H54 (cell line): Measurements from ENCODE around the gene SEMA7A.

Experiments
- DNase-seq: peaks from one replicate; pipeline ENCODE4 v3.0.0; 2011; ENCODE audit warnings: low spot score, mixed read lengths; ENCODE audit not compliant: insufficient read length
- FAIRE-seq: peaks from 3 replicates; lab custom pipeline; 2011; peaks lifted over from hg19 to GRCh38; lab: Jason Lieb, UNC
- POLR2A ChIP-seq: IDR thresholded peaks from 2 replicates; pipeline ENCODE4 v1.6.1; 2011; ENCODE audit warnings: low read depth, mild to moderate bottlenecking, low read length

SEMA7A gene

DNA sequence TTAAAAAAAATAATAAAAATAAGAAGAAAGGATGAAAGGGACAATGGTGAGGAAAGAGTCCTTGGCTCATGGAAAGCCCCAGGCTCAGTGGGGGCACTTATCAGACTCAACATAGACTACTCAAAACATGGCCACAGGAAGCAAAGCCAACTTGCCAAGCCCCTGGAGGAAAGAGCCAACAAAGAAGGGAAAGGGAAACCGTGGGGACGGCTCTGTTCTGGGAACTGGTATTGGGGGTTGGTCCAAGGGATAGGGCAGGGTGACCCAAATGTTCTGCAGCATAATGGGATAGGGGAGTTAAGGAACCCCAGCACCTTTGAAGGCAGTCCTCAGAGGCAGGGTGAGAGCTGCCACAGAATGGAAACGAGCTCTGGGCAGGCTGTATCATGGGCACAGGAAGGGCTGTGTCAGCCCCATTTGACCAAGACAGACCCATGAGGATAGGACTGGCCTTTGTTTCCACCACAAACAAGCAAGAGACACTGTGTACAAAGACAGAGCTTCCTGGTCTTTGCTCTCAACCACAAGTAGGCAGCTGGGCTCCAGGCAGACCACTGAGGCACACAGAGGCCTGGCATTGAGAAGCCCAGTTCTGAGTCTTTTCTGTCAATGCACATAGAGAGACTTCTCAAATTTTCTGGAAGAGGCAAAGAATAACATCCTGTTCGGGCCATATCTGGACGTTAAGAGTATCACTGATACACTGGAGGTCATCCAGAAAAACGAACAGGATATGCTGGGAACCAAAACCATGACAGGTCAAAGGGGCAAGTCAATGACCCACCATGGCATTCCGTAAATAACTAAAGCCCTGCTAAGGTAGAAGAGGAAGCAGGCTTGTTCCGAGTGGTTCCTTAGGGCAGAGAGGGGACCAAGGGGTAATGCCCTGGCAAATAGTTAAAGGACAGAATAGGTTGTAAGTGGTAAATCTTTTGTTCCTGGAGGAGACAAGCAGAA, 10.6 kb upstream of the SEMA7A start:
- TF ChIP-seq POLR2A: no peak
- DNase-seq (no peak), FAIRE-seq (no peak)

DNA sequence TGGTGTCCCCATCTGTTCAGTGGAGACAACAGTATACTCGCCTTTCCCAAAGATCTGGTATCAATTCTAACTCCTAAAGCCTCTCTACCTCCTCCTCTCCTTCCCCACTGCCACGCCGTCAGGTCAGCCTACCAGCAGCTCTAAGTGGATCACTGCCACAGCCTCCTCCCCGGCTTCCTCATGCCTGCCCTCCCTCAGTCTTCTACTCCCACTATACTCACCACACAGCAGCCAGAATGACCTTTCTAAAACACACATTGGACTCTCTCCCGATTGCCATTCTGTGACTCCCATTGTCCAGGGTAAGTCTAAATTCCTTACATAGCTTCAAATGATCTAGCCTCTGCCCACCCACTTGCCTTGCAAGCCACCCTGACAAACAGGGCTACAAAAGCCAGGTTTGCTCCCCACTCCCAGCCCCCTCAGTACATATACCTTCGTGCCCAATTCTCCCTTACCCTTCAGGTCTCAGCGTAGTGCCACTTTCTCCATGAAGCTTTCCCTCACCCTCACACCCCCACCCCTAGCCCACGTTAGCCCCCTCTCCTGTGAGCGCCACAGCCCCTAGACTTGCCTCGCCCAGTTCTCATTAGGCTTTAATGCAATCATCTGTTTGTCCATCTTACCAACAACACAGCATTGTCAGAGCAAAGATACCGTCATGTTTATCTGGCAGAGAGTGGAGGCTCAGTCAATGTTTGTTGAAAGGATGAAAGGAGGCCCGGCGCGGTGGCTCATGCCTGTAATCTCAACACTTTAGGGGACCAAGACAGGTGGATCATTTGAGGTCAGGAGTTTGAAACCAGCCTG, 9.5 kb upstream of the SEMA7A start:
- FAIRE-seq: no peak

DNA sequence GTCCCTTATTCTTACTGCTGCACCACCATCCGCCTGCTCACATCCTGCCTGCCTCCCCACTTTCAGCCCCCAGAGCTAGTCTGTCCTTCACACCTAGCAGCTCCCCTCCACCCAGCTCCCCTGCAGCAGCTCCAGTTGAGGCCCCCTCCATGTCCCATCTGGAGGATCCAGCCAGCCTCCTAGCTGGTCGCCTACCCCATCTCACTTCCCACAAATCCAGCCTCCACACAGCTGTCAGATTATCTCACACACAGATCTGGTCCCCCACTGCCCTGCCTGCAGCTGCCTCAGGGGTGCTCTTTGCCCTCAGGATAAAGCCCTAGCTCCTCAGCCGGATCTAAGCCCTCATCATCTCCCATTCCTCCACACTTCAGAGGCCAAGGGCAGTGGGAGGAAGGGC, 8.8 kb upstream of the SEMA7A start:
- FAIRE-seq: no peak
- no peak for TF ChIP-seq POLR2A

More for the DNA sequence above, 9.5 kb upstream of the SEMA7A start:
- no peak for TF ChIP-seq POLR2A
- DNase-seq: no peak

DNA sequence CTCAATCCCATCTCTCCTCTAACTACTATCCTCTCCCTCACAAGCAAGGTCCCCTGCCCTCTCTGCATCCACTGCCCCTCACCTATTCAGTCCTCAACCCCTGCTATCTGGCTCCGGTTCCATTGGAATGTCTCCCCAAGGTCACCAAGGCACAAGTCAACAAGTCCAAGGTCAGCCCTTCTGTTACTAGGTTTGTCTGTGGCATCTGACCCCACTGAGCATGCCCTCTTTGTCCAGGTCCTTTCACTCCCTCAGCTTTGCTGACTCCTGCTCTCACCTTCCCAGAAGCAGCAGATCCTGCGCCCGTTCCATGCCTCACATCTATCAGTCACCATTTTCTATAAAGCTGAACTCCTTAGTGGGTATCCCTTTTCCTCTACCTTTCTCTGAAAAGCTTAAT, 8.3 kb upstream of the SEMA7A start:
- no peak for TF ChIP-seq POLR2A
- no peak for DNase-seq
- FAIRE-seq: no peak

More for the DNA sequence above, 8.8 kb upstream of the SEMA7A start:
- DNase-seq: no peak

DNA sequence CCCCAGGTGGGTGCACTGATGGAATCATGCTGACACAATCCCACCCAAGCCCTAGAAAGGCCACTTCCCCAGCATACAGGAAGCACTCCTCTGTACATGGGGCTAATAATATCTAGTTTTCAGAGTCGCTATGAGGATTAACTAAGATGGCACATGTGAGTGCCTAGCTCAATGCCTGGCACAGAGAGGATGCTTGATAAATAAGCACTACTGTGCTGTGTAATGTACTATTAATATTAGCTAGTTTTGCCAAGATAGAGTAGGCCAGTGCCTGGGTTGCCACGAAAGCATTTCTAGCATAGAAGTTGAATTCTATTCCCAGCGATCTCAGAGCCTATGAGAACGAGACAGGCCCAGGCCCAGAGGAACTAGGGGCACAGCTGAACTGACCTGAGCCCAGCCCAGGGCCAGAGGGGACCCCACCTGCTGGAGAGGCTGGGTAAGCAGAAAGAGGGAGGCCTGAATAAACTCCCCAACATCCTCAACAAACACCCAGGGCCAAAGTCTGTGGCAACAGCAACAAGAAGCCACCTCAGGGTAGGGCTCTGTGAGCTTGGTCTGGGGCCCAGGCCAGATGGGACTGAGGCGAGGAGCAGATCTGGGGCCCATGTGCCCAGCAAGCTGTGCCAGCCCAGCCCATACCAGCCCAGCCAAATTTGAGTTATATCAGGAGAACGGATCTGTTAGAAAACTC, 7.6 kb upstream of the SEMA7A start:
- DNase-seq (no peak), FAIRE-seq (no peak)
- TF ChIP-seq POLR2A: no peak

DNA sequence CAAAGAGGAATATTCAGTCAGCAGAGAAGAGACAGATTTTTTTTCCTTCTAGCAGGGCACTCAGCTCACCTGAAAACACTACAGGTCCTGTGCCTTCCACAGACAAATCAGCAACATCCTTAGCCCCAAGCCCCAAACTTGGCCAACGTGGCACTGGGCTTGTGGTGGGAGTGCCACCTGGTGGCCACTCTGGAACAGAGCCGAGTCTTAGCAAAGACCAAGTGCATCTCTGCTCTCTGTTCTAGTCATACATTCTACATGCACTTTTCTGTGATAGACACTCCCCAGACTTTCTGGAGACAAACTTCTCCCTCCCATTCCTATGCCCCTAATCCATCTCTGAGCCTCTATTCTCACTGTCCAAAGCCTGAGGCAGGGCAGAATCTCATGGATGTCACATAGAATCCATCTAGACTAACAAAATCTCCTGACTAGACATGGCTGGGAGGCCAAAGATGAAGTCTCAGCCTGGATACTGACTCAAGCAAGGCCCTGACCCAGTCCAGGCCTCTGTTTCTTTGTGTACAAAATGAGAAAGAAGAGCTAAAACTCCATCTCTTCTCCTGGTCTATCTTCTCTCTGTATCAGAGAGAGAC, 5.1 kb upstream of the SEMA7A start:
- DNase-seq (peak; percentile 72), FAIRE-seq (no peak)
- no peak for TF ChIP-seq POLR2A

DNA sequence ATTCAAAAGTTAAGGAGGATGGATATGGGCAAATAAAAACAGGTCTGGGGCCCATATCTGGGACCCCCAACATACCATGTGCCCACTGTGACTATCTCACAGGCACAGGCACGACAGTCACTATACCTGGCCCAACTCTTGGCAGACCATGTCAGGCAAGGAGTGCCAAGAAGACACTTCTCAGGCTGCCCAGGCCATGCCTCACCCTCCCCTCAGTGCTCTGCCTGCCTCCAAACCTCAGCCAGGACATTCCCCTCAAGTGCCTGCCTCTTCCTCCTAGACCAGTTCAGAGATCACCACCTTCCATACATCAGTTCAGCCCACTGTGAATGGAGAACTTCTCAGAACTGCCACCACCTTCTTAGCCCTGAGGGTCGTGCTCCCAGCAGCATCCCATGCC, 4.4 kb upstream of the SEMA7A start:
- FAIRE-seq (no peak), DNase-seq (no peak)
- TF ChIP-seq POLR2A: no peak

DNA sequence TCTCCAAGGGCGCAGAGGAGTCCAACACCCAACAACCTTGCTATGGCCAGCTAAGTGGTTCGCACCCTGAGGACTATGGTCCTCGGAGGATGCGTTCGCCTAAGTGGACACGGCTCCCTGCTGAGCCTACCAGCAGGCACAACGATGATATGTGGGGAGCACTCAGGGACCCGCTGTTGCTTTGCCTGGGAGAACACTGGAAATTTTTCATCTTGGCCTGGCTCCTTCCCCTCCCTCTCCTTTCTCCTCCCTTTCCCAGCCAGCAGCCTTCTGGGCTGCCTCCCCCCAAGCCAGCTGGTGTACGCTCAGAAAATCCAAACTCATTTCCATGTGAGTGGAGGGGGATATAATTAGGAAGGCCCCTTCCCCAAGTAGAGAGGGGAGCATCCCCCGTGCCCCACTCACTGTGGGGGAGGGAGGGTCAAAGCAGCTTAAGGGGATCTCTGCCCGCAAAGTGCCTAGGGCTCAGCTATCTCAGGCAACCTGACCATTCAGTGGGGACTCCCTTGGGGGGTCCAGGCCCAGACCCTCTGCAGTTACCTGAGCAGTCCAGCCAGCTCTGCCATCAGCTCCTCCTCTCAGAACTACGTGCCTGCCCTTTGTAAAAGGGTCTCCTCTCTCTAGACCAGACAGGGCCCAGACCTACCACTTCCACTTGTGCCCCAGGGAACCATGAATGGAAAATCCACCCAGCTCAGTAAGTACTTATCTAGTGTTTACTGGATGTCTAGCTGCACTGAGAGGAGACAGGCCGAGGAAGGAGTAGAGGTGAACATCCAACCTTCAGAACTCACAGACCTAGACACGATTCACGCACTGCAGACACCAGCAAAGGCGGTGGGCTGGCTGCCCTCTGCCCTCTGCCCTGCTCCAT, 742 bp upstream of the SEMA7A start:
- TF ChIP-seq POLR2A: no peak
- no peak for DNase-seq
- no peak for FAIRE-seq

DNA sequence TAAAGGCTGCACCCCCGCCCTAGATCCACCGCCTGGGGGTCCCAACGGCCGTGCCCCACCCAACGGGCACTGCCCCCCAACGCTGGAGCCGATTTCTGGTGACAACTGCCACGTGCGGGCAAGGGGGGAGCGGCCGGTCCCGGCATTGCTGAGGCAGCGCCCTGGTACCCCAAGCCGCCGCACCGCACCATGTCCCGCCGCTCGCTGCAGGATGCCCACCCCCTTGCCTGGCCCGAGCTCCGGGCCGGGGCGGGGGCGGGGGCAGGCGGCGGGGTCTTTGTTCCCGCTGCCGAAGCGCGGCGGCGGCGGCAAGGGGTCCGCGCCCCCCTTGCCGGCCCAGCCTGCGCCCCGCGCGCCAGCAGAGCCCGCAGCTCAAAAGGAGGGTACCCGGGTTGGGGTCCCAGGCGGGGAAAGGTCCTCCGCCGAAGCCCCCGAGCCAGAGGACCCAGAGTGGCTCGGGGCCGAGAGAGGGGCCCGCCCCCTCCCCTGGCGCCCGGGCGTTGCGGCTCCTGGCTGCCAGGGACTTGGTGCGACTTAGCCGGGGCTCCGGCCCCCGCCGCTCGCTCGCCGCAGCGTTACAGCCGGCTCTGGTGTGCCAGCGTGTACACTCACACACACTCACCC, 678 bp downstream of the SEMA7A start:
- no peak for DNase-seq
- no peak for TF ChIP-seq POLR2A
- FAIRE-seq: no peak

DNA sequence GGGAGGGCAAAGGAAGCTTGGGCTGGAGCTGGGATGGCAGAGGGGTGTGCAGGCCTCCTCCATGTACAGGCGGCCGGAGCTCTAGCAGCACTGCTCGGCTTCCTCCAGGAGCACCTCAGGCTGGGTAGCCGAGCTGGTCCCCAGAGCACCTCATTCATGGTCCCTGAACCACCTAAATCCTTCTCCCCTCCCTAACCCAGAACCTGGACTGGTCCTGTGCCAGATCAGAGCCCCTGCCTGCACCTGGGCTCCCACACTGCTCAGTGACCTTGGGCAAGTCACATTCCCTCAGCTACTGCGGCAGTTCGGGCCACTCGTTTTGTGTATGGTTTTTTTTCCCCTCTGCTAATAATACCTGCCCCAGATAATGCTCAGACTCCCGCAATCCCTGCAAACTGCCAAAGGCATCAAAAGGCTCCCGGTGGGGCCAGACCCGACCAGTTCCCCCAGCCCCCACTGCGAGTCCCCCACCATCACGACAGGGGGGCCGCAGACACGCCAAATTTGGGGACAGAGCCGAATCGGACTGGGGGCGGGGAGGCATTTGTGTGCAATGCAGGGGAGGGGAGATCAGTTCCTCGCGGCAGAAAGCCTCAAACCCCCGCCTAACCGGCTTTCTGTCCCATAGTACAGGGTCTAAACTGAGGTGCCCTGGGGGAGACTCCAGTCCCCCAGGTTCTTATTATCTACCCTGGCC, 1.3 kb downstream of the SEMA7A start:
- no peak for FAIRE-seq

DNA sequence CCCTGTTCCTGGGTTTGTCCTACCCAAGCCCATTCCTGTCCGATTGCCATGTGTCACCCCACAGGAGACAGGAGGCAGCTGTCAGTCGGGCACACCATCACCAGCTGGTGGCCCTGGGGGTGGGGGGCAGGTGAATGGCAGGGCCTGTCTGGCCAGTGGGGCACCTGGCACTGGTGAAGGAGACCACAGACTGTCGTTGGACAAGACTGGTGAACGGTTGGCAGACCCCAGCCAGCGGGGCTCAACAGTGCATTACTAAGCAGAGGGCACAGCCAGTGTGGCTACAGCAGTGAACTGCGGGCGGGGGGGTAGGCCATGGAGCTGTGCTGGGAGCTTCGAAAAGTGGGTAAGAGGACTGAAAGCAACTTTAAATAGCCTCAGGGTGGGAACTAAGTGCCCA, 2.1 kb downstream of the SEMA7A start:
- FAIRE-seq (no peak), DNase-seq (no peak)
- no peak for TF ChIP-seq POLR2A

More for the DNA sequence above, 1.3 kb downstream of the SEMA7A start:
- TF ChIP-seq POLR2A: no peak
- no peak for DNase-seq
